Liver (tissue), 9 donors: ENCODE measurements around the gene SIRT2. TPM values are rescaled to one million over a fixed set of nuclear protein-coding genes. Genes with fewer than 3 reads are reported as not detected.

ENCODE experiments used
- DNase-seq: peaks from one replicate; pipeline ENCODE4 v3.0.0-alpha.2; 2017; ENCODE audit warnings: low spot score
- H3K27ac ChIP-seq, 2 donors: one replicate each; pipeline ENCODE4 v1.7.0; 2013; ENCODE audit warnings: inconsistent platforms in 2 of 2, low read length in 2 of 2, control low read depth in 1 of 2, low read depth in 1 of 2, mild to moderate bottlenecking in 1 of 2
- H3K27me3 ChIP-seq, 4 donors: one replicate each; pipeline versions ENCODE4 v1.6.1 to v1.7.0; 2013; ENCODE audit warnings: low read length in 3 of 4, inconsistent platforms in 1 of 4, mild to moderate bottlenecking in 1 of 4, moderate library complexity in 1 of 4; ENCODE audit not compliant: control insufficient read depth in 4 of 4, insufficient read depth in 4 of 4
- H3K36me3 ChIP-seq, 4 donors: one replicate each; pipeline versions ENCODE4 v1.6.1 to v1.7.0; 2013; ENCODE audit warnings: low read length in 3 of 4, mild to moderate bottlenecking in 3 of 4, low read depth in 1 of 4, moderate library complexity in 1 of 4; ENCODE audit not compliant: control insufficient read depth in 4 of 4, insufficient read depth in 3 of 4
- H3K4me1 ChIP-seq, 4 donors: one replicate each; pipeline versions ENCODE4 v1.6.1 to v1.7.0; 2013; ENCODE audit warnings: low read length in 3 of 4, mild to moderate bottlenecking in 3 of 4, moderate library complexity in 1 of 4; ENCODE audit not compliant: control insufficient read depth in 4 of 4, insufficient read depth in 4 of 4
- H3K4me3 ChIP-seq, 3 donors: one replicate each; pipeline versions ENCODE4 v1.6.1 to v1.7.0; 2013; ENCODE audit warnings: low read length in 3 of 3, control low read depth in 1 of 3, low read depth in 1 of 3, mild to moderate bottlenecking in 1 of 3
- H3K9ac ChIP-seq, 2 donors: one replicate each; pipeline ENCODE4 v1.7.0; 2013; ENCODE audit warnings: low read length in 2 of 2, mild to moderate bottlenecking in 2 of 2, moderate library complexity in 2 of 2, control low read depth in 1 of 2, low read depth in 1 of 2
- H3K9me3 ChIP-seq, 4 donors: one replicate each; pipeline versions ENCODE4 v1.6.1 to v1.7.0; 2013; ENCODE audit warnings: low read length in 3 of 4; ENCODE audit not compliant: control insufficient read depth in 4 of 4
- CTCF ChIP-seq: fragments of 150-350 bp; IDR thresholded peaks from 2 replicates; pipeline ENCODE4 v1.5.1; 2017; ENCODE audit warnings: improper control_type of control experiment, low read depth, low read length; ENCODE audit not compliant: missing input control
- FOXA1 ChIP-seq: IDR thresholded peaks from 2 replicates; pipeline ENCODE4 v1.6.1; 2016; ENCODE audit warnings: antibody characterized with exemption
- GABPA ChIP-seq, 2 donors: IDR thresholded peaks in 1 of 2; conservative IDR thresholded peaks in 1 of 2; 2 replicates each; pipeline ENCODE4 v1.6.1; 2016; ENCODE audit warnings: antibody characterized with exemption in 2 of 2, mild to moderate bottlenecking in 1 of 2, moderate library complexity in 1 of 2
- JUND ChIP-seq, 2 donors: IDR thresholded peaks; 2 replicates each; pipeline ENCODE4 v1.6.1; 2016; ENCODE audit warnings: antibody characterized with exemption in 2 of 2
- NR2F2 ChIP-seq: IDR thresholded peaks from 2 replicates; pipeline ENCODE4 v1.6.1; 2016; ENCODE audit warnings: antibody characterized with exemption
- RAD21 ChIP-seq, 2 donors: IDR thresholded peaks; 2 replicates each; pipeline ENCODE4 v1.6.1; 2016; ENCODE audit warnings: antibody characterized with exemption in 2 of 2, mild to moderate bottlenecking in 2 of 2
- RXRA ChIP-seq, 2 donors: IDR thresholded peaks; 2 replicates each; pipeline ENCODE4 v1.6.1; 2017 to 2018; ENCODE audit warnings: antibody characterized with exemption in 2 of 2, mild to moderate bottlenecking in 1 of 2
- YY1 ChIP-seq: IDR thresholded peaks from 2 replicates; pipeline ENCODE4 v1.6.1; 2016; ENCODE audit warnings: antibody characterized with exemption, mild to moderate bottlenecking
- WGBS: extraction: QIAGEN DNeasy Blood & Tissue Kit; methylation state at CpG from one replicate; pipeline ENCODE4 v1.1.7; 2013; 5-methylcytosine and 5-hydroxymethylcytosine counted together
- polyA plus RNA-seq, 2 donors: library from polyadenylated mRNA; stranded (reverse) in 1 of 2; unstranded in 1 of 2; fragments of 200-250 nt in 1 of 2; fragments of >200 nt in 1 of 2; fragmentation: Nextera tagmentation in 1 of 2; extraction: Ambion mirVana in 1 of 2; gene quantifications; one replicate each; pipeline versions ENCODE4 v1.2.1 to v1.2.3, GENCODE V29; 2013 to 2015
- total RNA-seq, 2 donors: library from RNA; depleted of rRNA; stranded (reverse); fragments of >200 nt; gene quantifications; one replicate each; pipeline ENCODE4 v1.2.3, GENCODE V29; 2014
- TF ChIP-seq, protein P1 (sequence below): IDR thresholded peaks from 2 replicates; pipeline ENCODE4 v1.6.1; 2016; ENCODE audit warnings: antibody characterized with exemption
- TF ChIP-seq, protein P2 (sequence below): IDR thresholded peaks from 2 replicates; pipeline ENCODE4 v1.6.1; 2016; ENCODE audit warnings: antibody characterized with exemption
- TF ChIP-seq, protein P3 (sequence below): IDR thresholded peaks from 2 replicates; pipeline ENCODE4 v1.6.1; 2016; ENCODE audit warnings: antibody characterized with exemption
- TF ChIP-seq, protein P4 (sequence below): IDR thresholded peaks from 2 replicates; pipeline ENCODE4 v1.6.1; 2016; ENCODE audit warnings: antibody characterized with exemption, mild to moderate bottlenecking
- donor health status: healthy.
- donor health status: healthy.
- donor health status: healthy.
- donor health status: healthy.
- donor health status: healthy.

The SIRT2 gene
- total and polyA plus RNA-seq, 4 donors: 21.8 to 42.2 (median 26.9) TPM

DNA sequence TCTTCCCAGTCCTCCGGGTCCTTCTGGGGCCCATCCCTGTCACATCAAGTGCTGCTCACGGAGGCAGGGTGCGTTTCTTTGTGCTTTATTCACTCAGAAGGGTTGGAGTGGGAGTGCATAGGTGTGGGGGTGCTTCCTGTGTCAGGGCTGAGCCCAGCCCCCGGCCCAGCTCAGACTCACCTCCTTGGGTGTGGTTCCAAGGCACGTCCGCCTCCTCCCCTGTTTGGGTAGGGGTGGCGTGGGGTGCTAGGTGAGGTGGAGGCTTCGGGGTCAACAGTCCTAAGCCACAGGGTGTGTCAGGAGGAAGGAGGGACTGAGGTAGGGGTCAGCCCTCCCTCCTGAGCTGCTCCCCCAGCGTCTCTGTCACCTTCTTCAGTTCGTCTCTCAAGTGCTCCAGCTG, 9.5 kb upstream of the SIRT2 start (continued):
- TF ChIP-seq, protein P1, sequence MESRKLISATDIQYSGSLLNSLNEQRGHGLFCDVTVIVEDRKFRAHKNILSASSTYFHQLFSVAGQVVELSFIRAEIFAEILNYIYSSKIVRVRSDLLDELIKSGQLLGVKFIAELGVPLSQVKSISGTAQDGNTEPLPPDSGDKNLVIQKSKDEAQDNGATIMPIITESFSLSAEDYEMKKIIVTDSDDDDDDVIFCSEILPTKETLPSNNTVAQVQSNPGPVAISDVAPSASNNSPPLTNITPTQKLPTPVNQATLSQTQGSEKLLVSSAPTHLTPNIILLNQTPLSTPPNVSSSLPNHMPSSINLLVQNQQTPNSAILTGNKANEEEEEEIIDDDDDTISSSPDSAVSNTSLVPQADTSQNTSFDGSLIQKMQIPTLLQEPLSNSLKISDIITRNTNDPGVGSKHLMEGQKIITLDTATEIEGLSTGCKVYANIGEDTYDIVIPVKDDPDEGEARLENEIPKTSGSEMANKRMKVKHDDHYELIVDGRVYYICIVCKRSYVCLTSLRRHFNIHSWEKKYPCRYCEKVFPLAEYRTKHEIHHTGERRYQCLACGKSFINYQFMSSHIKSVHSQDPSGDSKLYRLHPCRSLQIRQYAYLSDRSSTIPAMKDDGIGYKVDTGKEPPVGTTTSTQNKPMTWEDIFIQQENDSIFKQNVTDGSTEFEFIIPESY: no peak
- TF ChIP-seq, protein P2, sequence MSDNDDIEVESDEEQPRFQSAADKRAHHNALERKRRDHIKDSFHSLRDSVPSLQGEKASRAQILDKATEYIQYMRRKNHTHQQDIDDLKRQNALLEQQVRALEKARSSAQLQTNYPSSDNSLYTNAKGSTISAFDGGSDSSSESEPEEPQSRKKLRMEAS: no peak
- TF ChIP-seq NR2F2 (no peak), YY1 (no peak)

DNA sequence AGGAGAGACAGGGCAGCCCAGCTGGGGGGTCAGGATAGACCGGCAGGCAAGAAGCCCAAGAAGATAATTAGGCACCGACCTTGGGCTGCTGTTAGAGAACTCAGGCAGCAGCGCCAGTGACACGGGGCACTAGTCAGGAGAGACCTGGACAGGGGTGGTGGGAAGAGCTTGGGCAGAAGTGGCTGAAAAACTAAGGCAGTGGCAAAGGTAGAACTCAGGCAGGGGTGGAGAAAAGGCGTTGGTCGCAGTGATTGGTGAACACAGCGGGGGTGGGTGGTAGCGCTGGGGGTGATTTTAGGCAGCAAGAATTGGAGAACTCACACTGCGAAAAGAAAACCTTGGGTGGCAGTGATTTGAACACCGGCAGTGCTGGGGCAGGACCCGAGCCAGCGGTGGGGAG, 8.3 kb upstream of the SIRT2 start:
- WGBS: 98% methylated on average over 12 of the region's 12 CpGs
- H3K4me3 ChIP-seq: no peak overlapping the region
- H3K9me3 ChIP-seq: peaks cover 0 to 3% (median 0%) of the 10 kb centered on the region in 4 donors
- TF ChIP-seq, protein P3, sequence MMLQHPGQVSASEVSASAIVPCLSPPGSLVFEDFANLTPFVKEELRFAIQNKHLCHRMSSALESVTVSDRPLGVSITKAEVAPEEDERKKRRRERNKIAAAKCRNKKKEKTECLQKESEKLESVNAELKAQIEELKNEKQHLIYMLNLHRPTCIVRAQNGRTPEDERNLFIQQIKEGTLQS: no peak
- TF ChIP-seq FOXA1 (no peak), CTCF (no peak), RAD21 (IDR thresholded peaks at IDR 0.05) (no peak), JUND (IDR thresholded peaks at IDR 0.05) (no peak), RXRA (IDR thresholded peaks at IDR 0.05) (no peak), YY1 (no peak), GABPA (IDR thresholded peaks at IDR 0.05 in 1 of 2, conservative IDR thresholded peaks at IDR 0.05 in 1 of 2) (no peak)
- TF ChIP-seq, protein P1: no peak
- TF ChIP-seq, protein P4, sequence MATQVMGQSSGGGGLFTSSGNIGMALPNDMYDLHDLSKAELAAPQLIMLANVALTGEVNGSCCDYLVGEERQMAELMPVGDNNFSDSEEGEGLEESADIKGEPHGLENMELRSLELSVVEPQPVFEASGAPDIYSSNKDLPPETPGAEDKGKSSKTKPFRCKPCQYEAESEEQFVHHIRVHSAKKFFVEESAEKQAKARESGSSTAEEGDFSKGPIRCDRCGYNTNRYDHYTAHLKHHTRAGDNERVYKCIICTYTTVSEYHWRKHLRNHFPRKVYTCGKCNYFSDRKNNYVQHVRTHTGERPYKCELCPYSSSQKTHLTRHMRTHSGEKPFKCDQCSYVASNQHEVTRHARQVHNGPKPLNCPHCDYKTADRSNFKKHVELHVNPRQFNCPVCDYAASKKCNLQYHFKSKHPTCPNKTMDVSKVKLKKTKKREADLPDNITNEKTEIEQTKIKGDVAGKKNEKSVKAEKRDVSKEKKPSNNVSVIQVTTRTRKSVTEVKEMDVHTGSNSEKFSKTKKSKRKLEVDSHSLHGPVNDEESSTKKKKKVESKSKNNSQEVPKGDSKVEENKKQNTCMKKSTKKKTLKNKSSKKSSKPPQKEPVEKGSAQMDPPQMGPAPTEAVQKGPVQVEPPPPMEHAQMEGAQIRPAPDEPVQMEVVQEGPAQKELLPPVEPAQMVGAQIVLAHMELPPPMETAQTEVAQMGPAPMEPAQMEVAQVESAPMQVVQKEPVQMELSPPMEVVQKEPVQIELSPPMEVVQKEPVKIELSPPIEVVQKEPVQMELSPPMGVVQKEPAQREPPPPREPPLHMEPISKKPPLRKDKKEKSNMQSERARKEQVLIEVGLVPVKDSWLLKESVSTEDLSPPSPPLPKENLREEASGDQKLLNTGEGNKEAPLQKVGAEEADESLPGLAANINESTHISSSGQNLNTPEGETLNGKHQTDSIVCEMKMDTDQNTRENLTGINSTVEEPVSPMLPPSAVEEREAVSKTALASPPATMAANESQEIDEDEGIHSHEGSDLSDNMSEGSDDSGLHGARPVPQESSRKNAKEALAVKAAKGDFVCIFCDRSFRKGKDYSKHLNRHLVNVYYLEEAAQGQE: no peak
- peaks cover 10 to 21% (median 18%) of the 10 kb centered on the region in 4 donors for H3K36me3 ChIP-seq
- H3K9ac ChIP-seq: no peak overlapping the region
- peaks cover 0 to 8% (median 3%) of the 10 kb centered on the region in 4 donors for H3K4me1 ChIP-seq
- no peaks in the 10 kb centered on the region for H3K27me3 ChIP-seq
- no peak for DNase-seq
- no peak overlapping the region for H3K27ac ChIP-seq
